DOHH2 (cell line): ENCODE results near the gene SCGB1D2.

ENCODE experiments used
- H3F3A ChIP-seq: fragments of 200-600 bp; sonication (generic), shearing (Covaris generic); 2 replicates; pipeline ENCODE4 v1.6.0; 2016; ENCODE audit warnings: antibody characterized with exemption, mild to moderate bottlenecking; ENCODE audit not compliant: control insufficient read depth, insufficient read depth
- H3K27ac ChIP-seq: fragments of 200-600 bp; sonication (generic); 2 replicates; pipeline ENCODE4 v1.5.1; 2014; ENCODE audit warnings: low read depth, mild to moderate bottlenecking, low read length, moderate library complexity
- H3K27me3 ChIP-seq: fragments of 200-600 bp; sonication (generic); 2 replicates; pipeline ENCODE4 v1.6.1; 2014; ENCODE audit warnings: mild to moderate bottlenecking, low read length, mixed read lengths; ENCODE audit not compliant: control insufficient read depth
- H3K36me3 ChIP-seq: fragments of 200-600 bp; sonication (generic); 2 replicates; pipeline ENCODE4 v1.6.1; 2014; ENCODE audit warnings: mild to moderate bottlenecking, low read length, moderate library complexity, mixed read lengths; ENCODE audit not compliant: control insufficient read depth
- H3K4me1 ChIP-seq: fragments of 200-600 bp; sonication (generic); 2 replicates; pipeline ENCODE4 v1.6.1; 2014; ENCODE audit warnings: mild to moderate bottlenecking, low read length, mixed read lengths; ENCODE audit not compliant: control insufficient read depth
- H3K4me2 ChIP-seq: fragments of 200-600 bp; sonication (generic); 2 replicates; pipeline ENCODE4 v1.6.0; 2014; ENCODE audit warnings: mild to moderate bottlenecking, low read length, moderate library complexity
- H3K4me3 ChIP-seq: fragments of 200-600 bp; sonication (generic); 2 replicates; pipeline ENCODE4 v1.5.1; 2014; ENCODE audit warnings: mild to moderate bottlenecking, low read length, mixed read lengths
- H3K79me2 ChIP-seq: fragments of 200-600 bp; sonication (generic); 2 replicates; pipeline ENCODE4 v1.6.1; 2014; ENCODE audit warnings: mild to moderate bottlenecking, low read length, mixed read lengths; ENCODE audit not compliant: control insufficient read depth
- H3K9me2 ChIP-seq: fragments of 200-600 bp; sonication (generic); replicated peaks from 2 replicates; pipeline ENCODE4 v1.6.1; 2014; ENCODE audit warnings: mild to moderate bottlenecking, low read length, mixed read lengths; ENCODE audit not compliant: control insufficient read depth
- H3K9me3 ChIP-seq: fragments of 200-600 bp; sonication (generic); 2 replicates; pipeline ENCODE4 v1.6.1; 2014; ENCODE audit warnings: antibody characterized with exemption, low read length, mixed read lengths; ENCODE audit not compliant: control insufficient read depth, insufficient read depth
- H4K20me1 ChIP-seq: fragments of 200-600 bp; sonication (generic); 2 replicates; pipeline ENCODE4 v1.6.0; 2014; ENCODE audit warnings: low read depth, mild to moderate bottlenecking, antibody characterized with exemption, low read length, moderate library complexity; ENCODE audit not compliant: control insufficient read depth, insufficient read depth
- EZH2phosphoT487 ChIP-seq: fragments of 200-600 bp; sonication (generic); IDR thresholded peaks from 2 replicates; pipeline ENCODE4 v1.6.1; 2017; ENCODE audit warnings: borderline replicate concordance, mild to moderate bottlenecking, antibody characterized with exemption, low read length, moderate library complexity, mixed read lengths
- TF ChIP-seq, protein P1 (sequence below): fragments of 200-600 bp; sonication (generic); IDR thresholded peaks from one replicate; pipeline ENCODE4 v1.5.1; 2014; ENCODE audit warnings: antibody characterized with exemption, mild to moderate bottlenecking, low read depth, low read length; ENCODE audit not compliant: poor library complexity, severe bottlenecking

SCGB1D2 gene

DNA sequence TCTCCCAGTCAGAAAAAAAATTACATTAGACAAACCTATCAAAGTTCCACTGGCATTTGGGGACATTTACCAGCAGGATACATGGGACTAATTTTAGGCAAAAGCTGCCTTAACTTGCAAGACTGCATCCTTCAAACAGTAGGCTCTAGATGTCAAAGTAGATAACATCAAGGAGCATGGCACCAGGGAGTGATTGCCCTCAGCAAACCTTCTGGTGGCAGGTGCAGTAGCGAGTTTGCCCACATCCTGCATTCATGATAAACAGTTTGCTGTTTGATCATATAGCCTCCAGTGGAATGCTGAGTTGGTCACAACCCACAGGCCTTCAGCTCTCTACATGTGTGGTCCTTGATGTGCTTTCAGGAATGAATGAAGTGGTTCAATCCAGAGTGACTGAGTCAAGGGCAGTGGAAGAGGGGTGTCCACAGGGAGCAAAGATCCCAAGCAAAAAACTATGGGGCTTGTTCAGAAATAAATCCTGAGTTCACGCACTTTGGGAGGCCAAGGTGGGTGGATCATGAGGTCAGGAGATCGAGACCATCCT is 12.0 kb downstream of the SCGB1D2 start:
- Histone ChIP-seq H3K27ac (no peak overlapping the region), H3K9me3 (peaks cover 12% of the 10 kb centered on the region)

DNA sequence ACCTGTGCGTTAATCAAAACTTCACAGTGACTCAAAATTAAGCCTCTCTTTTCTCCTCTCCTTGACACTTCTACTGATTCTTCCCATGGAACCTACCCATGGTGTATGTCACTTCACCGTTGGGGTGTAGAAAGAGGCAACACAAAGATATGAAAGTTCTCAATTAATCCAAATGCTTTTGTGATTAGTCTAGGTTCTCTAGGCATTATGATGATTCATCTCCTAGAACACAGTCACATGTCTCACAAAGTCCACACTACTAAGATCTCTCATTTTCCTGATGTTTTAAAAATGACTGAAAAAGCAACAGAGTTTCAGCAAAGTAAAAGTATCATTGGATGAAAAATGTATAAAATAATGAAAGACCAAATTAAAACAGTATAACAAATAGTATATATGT is 14.2 kb downstream of the SCGB1D2 start:
- no peaks in the 10 kb centered on the region for H3K79me2 ChIP-seq
- H3K4me2 ChIP-seq, result no peak overlapping the region
- H3K4me1 ChIP-seq, result no peaks in the 10 kb centered on the region
- H3K4me3 ChIP-seq, result no peak overlapping the region
- H3K36me3 ChIP-seq, result no peaks in the 10 kb centered on the region
- peaks cover 5% of the 10 kb centered on the region for H3K9me3 ChIP-seq
- H3F3A ChIP-seq, result no peaks in the 10 kb centered on the region
- H3K9me2 ChIP-seq, result no peaks in the 10 kb centered on the region
- H3K27me3 ChIP-seq, result peaks cover 11% of the 10 kb centered on the region
- no peak overlapping the region for H3K27ac ChIP-seq
- H4K20me1 ChIP-seq, result no peaks in the 10 kb centered on the region
- TF ChIP-seq, protein P1, sequence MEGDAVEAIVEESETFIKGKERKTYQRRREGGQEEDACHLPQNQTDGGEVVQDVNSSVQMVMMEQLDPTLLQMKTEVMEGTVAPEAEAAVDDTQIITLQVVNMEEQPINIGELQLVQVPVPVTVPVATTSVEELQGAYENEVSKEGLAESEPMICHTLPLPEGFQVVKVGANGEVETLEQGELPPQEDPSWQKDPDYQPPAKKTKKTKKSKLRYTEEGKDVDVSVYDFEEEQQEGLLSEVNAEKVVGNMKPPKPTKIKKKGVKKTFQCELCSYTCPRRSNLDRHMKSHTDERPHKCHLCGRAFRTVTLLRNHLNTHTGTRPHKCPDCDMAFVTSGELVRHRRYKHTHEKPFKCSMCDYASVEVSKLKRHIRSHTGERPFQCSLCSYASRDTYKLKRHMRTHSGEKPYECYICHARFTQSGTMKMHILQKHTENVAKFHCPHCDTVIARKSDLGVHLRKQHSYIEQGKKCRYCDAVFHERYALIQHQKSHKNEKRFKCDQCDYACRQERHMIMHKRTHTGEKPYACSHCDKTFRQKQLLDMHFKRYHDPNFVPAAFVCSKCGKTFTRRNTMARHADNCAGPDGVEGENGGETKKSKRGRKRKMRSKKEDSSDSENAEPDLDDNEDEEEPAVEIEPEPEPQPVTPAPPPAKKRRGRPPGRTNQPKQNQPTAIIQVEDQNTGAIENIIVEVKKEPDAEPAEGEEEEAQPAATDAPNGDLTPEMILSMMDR, result no peak
- no peak for TF ChIP-seq EZH2phosphoT487

More for the DNA sequence above, 12.0 kb downstream of the SCGB1D2 start:
- H3F3A ChIP-seq, result no peaks in the 10 kb centered on the region
- no peak for TF ChIP-seq EZH2phosphoT487
- TF ChIP-seq, protein P1, result no peak
- no peaks in the 10 kb centered on the region for H3K36me3 ChIP-seq
- H3K4me1 ChIP-seq, result no peaks in the 10 kb centered on the region
- no peaks in the 10 kb centered on the region for H3K9me2 ChIP-seq
- H3K4me3 ChIP-seq, result no peak overlapping the region
- H3K27me3 ChIP-seq, result no peaks in the 10 kb centered on the region
- no peak overlapping the region for H3K4me2 ChIP-seq
- H3K79me2 ChIP-seq, result no peaks in the 10 kb centered on the region
- no peaks in the 10 kb centered on the region for H4K20me1 ChIP-seq

DNA sequence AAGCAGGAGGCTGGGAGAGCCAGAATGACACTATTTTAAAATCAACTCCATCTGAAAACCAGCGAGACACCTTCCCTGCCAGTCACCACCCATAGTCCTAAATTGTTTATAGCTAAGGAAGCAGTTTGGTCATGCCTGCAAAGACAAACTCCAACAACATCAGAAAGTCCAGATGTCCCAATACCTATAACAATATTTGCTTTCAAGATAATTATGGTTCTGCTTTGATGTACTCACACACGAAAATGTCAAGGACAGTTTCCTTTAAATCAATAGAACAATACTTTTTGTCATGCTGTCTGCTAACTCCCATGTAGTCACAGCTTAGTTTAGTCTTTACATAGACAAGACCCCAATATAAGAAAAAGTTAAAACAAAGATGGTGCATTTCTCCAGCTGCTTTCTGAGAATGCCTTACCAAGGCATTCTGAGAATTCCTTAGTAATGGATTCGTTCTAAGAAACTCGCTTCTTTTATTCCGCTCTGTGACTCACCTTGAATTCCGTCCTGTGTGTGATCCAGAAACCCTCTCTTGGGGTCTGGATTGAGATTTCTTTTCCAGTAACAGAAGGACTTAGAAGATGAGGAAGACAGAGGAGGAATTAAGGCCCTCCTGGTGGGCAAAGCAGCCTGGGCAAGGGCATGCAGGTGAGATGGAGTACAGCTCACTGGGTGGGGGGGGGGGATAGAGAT is 18.4 kb downstream of the SCGB1D2 start:
- no peak overlapping the region for H3K4me3 ChIP-seq
- H3K4me2 ChIP-seq, result no peak overlapping the region
- no peaks in the 10 kb centered on the region for H3K9me3 ChIP-seq
- no peak overlapping the region for H3K27ac ChIP-seq
- no peak for TF ChIP-seq EZH2phosphoT487
- TF ChIP-seq, protein P1, result no peak
- H3K27me3 ChIP-seq, result peaks cover 21% of the 10 kb centered on the region
- no peaks in the 10 kb centered on the region for H3K36me3 ChIP-seq
- no peaks in the 10 kb centered on the region for H3K4me1 ChIP-seq
- H3K9me2 ChIP-seq, result no peaks in the 10 kb centered on the region
- no peaks in the 10 kb centered on the region for H4K20me1 ChIP-seq
- no peaks in the 10 kb centered on the region for H3F3A ChIP-seq
- no peaks in the 10 kb centered on the region for H3K79me2 ChIP-seq
